ENCODE data around the gene PHF21A.

DNA sequence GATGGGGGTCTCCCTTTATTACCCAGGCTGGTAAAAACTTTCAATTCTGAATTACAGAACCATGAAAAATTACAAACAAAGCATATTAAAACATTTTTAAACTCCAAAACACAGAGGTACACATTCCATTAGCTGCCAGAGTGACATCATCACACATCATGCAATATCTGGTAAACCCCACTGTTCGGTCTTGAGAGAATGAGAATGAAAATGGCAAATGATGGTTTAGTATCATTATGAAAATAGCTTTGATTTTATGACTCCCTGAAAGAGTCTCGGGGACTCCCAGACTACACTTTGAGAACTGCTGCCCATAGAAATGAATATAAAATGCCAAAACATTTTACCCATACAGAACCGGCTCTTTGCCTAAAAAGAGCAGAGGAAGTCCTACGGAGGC, 180.0 kb downstream of the PHF21A start:
- TF ChIP-seq, protein P1, sequence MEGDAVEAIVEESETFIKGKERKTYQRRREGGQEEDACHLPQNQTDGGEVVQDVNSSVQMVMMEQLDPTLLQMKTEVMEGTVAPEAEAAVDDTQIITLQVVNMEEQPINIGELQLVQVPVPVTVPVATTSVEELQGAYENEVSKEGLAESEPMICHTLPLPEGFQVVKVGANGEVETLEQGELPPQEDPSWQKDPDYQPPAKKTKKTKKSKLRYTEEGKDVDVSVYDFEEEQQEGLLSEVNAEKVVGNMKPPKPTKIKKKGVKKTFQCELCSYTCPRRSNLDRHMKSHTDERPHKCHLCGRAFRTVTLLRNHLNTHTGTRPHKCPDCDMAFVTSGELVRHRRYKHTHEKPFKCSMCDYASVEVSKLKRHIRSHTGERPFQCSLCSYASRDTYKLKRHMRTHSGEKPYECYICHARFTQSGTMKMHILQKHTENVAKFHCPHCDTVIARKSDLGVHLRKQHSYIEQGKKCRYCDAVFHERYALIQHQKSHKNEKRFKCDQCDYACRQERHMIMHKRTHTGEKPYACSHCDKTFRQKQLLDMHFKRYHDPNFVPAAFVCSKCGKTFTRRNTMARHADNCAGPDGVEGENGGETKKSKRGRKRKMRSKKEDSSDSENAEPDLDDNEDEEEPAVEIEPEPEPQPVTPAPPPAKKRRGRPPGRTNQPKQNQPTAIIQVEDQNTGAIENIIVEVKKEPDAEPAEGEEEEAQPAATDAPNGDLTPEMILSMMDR (IDR thresholded peaks at IDR 0.05): no peak
- TF ChIP-seq NR2C2 (CRISPR knock-in tag; IDR thresholded peaks at IDR 0.05): no peak
- TF ChIP-seq ZNF317 (CRISPR knock-in tag; IDR thresholded peaks at IDR 0.05; ENCODE audit: borderline replicate concordance, low read depth): no peak
- TF ChIP-seq HMGA2 (CRISPR knock-in tag; IDR thresholded peaks at IDR 0.05): no peak
- no peak for TF ChIP-seq ZNF263 (CRISPR knock-in tag; IDR thresholded peaks at IDR 0.05; ENCODE audit: low read depth)
- no peak for TF ChIP-seq CBFB (CRISPR knock-in tag; IDR thresholded peaks at IDR 0.05; ENCODE audit: low read depth)
- TF ChIP-seq, protein P2, sequence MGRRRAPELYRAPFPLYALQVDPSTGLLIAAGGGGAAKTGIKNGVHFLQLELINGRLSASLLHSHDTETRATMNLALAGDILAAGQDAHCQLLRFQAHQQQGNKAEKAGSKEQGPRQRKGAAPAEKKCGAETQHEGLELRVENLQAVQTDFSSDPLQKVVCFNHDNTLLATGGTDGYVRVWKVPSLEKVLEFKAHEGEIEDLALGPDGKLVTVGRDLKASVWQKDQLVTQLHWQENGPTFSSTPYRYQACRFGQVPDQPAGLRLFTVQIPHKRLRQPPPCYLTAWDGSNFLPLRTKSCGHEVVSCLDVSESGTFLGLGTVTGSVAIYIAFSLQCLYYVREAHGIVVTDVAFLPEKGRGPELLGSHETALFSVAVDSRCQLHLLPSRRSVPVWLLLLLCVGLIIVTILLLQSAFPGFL (CRISPR knock-in tag; IDR thresholded peaks at IDR 0.05; ENCODE audit: borderline replicate concordance): no peak

Data from WTC11 (cell line).